Activated CD4-positive, alpha-beta T cell treated with anti-CD3 and anti-CD28 coated beads, Interleukin-2, amount 50 U/mL, for 4 hours (primary cell): ENCODE data around the gene HRC.
"Not testable (repeated sequence)": the region's sequence is repeated elsewhere in the genome, so short reads cannot be mapped to it uniquely, and the experiment has no call there.

Source experiments
- DNase-seq, 2 experiments: peaks; one replicate each; pipeline ENCODE4 v3.0.0-alpha.2; 2020

The HRC gene

DNA sequence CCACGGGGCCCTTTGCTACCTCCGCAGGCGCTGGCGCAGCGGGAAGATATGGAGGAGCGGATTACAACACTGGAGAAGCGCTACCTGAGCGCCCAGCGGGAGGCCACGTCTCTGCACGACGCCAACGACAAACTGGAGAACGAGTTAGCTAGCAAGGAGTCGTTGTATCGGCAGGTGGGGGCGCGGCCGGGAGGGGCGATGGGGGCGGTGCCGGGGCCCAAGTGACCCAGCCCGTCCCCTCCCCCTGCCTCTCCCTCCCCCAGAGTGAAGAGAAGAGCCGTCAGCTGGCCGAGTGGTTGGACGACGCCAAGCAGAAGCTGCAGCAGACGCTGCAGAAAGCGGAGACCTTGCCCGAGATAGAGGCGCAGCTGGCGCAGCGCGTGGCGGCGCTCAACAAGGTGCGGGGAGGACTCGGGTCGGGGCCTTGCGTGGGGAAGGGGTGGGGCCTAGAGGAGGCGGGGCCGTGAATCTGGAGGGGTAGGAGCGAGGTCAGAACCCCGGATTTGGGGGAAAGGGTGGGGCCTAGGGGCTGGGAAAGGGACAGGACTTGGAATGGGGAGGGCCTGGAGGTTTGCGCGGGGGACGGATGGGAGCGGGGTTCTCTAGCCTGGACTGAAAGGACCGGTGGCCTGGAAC, 22.1 kb downstream of the HRC start:
- peak in 1 of 2 experiments; percentile 21 for DNase-seq

DNA sequence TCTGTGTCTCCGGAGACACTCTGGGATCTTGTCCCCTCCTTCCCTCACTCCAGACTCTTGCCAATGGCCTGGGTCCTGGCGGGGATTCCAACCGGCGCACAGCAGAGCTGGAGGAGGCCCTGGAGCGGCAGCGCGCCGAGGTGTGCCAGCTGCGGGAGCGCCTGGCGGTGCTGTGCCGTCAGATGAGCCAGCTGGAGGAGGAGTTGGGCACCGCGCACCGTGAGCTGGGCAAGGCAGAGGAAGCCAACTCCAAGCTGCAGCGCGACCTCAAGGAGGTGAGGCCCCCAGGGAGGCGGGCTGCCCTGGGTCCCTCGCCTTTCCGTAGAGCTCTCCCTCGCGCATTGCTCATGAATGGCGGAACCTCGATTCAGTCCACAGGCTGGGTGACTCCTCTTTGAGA, 24.9 kb downstream of the HRC start:
- no peak for DNase-seq

DNA sequence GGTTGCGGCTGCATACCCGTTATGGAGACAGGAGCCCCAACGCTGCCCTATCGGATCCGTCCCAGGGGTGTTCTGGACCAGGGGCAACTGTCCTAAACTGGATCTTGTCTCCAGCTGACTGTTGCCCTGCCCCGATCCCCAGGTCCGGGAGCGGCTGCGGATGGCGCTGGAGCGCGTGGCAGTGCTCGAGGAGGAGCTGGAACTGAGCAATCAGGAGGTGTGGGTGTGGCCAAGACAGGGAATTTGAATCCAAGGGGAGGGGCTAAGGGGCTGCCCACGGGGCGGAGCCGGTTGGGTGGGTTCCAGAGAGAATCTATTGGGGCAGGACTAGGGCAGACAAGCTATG, 26.0 kb downstream of the HRC start:
- no peak for DNase-seq

DNA sequence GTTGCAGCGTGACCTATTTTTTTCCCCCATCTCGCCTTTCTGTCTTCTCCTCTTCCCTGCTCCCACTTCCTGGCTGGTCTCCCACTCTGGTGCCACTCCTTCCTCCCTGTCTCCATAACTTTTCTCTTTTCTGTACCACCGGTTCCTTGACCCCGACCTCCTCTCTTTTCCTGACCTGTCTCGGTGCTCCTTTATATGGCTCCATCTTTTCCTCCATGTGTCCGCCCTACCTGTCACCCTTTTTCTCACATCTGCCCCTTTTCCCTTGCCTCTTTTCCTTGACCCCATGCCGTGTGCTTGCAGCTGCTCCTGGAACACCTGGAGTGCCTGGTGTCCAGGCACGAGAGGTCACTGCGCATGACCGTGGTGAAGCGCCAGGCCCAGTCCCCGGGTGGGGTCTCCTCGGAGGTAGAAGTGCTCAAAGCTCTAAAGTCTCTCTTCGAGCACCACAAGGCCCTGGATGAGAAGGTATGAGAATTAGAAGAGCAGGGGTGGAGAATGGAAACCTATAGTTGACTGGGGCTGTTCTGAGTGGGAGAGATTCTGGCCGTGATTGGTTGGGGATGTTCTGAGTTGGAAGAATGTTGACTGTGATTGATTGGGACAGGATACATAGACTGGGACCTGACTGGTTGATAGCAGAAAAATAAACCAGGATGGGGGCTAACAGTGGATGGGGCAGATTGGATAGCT, 26.5 kb downstream of the HRC start:
- DNase-seq: no peak

DNA sequence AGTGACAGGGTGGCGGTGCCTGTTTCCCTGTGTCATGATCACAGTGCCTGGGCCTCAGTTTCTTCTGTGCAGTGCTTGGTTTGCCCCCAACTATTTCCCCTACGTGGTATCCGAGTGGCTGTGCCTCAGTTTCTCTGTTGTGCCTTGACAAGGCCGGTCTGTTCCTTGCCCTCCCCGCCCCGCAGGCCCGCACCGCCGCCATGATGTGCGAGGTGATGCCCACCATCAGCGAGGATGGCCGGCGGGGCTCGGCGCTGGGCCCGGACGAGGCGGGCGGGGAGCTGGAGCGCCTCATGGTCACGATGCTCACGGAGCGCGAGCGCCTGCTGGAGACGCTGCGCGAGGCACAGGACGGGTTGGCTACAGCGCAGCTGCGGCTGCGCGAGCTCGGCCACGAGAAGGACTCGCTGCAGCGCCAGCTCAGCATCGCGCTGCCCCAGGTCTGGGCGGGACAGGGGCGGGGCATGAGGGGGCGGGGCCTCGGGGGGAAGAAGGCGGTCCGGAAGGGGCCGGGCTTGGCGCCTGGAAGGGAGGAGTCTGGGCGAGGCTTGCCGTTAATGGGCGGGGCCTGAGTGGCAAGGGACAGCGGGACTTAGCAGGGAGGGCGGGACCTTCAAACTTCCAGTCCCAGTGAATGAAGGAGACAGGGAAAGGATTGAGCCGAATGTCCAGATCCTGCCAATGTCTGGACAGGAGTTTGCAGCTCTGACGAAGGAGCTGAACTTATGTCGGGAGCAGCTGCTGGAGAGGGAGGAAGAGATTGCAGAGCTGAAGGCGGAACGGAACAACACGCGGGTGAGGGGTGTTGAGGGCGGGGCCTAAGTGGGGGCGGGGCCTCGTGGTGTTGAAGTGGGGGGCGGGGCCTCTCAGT, 27.3 kb downstream of the HRC start:
- DNase-seq: peak; percentile 90 to 91

DNA sequence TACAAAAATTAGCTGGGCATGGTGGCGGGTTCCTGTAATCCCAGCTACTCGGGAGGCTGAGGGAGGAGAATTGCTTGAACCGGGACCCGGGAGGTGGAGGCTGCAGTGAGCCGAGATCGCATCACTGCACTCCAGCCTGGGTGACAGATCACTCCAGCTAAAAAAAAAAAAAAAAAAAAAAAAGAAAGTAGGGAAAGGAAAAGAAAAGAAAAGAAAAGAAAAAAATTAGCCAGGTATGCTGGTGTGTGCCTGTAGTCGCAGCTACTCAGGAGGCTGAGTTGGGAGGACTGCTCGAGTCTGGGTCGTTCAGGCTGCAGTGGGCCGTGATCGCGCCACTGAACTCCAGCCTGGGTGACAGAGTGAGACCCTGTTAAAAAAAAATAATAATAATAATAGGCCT, 28.0 kb downstream of the HRC start:
- not testable (repeated sequence) for DNase-seq

DNA sequence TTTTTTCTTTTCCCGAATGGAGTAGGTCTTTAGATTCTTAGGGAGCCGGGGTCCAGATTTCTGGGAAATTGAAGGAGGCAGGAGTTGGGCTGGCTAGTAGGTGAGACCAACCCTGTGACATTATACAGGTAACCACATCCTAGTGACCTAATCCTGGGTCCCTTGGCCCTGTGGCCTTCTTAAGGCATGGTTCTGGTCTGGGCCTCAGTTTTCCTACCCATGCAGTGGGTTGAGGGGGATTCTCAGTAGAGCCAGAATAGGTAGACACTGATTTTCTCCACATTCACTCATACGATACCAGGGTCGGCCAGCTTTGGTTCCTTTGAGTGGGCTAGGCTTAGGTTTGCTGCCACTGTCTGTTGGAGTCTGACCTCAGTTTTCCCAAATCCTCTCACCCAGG, 28.6 kb downstream of the HRC start:
- DNase-seq: no peak

DNA sequence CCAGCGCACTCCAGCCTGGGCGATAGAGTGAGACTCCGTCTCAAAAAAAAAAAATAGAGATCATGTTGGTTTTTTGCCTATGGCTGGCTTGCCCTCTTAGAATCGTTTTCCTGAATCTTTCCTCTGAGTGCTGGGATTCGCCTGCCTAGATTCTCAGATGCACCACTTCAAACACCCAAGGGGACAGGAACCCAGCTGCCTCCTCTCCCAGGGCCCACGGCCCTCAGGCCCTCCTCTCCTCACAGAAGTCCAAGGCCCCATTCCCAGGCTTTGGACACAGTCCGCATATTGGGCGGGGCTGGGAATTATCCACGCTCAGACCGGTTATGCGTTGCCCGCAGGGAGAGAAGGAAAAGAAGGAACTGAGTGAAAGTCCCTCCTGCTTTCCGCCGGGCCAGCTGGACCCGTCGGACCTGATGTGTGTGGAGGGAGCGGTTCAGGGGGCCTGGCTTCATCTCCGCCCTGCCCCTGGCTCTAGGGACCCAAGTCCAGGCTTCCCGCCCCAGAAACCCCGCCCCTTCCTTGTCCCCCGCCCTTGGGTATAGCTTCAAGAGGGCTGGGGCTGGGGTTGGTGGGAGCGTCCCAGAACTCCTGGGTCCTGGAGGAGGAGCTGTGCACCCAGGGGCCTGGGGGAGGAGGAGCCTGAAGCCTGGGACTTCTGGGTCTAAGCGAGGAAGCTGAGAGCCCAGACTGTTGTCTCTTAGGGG, 30.0 kb downstream of the HRC start:
- no peak for DNase-seq

DNA sequence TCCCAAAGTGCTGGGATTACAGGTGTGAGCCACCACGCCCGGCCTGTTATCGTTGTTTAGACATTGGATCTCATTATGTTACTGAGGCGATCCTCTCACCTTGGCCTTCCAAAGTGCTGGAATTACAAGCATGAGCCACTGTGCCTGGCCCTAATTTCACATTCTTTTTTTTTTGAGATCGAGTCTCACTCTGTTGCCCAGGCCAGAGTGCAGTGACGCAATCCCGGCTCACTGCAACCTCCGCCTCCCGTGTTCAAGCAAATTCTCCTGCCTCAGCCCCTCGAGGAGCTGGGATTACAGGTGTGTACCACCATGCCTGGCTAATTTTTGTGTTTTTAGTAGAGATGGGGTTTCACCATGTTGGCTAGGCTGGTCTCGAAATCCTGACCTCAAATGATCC, 31.9 kb downstream of the HRC start:
- not testable (repeated sequence) for DNase-seq

DNA sequence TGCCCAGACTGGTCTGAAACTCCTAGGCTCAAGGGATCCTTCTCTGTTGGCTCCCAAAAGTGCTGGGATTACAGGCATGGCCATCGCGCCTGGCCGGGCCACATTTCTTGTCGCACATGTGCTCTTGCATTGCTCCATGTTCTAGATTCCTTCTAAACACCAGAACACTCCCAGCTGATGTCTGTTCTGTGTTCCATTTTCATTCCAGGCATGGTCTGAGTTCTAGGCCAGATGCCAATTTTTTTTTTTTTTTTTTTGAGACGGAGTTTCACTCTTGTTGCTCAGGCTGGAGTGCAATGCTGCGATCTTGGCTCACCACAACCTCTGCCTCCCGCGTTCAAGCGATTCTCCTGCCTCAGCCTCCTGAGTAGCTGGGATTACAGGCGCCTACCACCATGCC, 33.4 kb downstream of the HRC start:
- DNase-seq: not testable (repeated sequence)

DNA sequence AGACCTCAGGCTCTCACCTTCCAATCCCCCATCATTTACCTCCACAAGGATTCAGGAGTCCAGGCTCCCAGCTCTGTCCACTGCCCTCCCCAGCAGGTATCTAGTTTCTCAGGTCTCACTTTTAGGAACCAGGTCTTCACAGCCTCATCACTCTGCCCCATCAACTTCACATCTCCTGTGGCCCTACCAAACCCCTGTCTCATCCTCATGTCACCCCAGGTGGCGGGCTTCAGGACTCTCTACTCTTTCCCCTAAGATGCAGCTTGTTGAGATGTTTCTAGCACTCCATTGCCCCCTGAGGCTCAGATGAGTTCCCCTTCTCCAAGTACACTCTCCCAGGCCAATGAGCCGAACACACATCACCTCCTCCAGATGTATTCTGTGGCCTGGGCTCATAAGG, 34.3 kb downstream of the HRC start:
- no peak for DNase-seq

DNA sequence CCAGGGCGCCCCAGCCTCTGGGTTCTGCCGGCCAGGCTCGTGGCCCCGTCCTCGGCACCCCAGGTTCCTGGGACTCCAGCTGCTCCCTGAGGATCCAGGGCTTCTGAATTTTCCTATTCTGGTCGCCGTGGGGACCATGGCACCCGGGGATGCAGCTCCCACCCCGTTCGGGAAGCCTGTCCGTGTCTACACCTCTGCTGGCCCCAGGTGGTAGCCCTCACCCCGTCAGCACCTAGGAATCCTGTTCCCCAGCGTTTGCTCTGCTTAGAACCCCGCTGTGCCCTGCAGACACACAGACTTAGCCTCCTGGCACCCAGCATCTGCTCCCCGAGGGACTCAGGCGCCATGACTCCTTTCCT, 34.9 kb downstream of the HRC start:
- no peak for DNase-seq

DNA sequence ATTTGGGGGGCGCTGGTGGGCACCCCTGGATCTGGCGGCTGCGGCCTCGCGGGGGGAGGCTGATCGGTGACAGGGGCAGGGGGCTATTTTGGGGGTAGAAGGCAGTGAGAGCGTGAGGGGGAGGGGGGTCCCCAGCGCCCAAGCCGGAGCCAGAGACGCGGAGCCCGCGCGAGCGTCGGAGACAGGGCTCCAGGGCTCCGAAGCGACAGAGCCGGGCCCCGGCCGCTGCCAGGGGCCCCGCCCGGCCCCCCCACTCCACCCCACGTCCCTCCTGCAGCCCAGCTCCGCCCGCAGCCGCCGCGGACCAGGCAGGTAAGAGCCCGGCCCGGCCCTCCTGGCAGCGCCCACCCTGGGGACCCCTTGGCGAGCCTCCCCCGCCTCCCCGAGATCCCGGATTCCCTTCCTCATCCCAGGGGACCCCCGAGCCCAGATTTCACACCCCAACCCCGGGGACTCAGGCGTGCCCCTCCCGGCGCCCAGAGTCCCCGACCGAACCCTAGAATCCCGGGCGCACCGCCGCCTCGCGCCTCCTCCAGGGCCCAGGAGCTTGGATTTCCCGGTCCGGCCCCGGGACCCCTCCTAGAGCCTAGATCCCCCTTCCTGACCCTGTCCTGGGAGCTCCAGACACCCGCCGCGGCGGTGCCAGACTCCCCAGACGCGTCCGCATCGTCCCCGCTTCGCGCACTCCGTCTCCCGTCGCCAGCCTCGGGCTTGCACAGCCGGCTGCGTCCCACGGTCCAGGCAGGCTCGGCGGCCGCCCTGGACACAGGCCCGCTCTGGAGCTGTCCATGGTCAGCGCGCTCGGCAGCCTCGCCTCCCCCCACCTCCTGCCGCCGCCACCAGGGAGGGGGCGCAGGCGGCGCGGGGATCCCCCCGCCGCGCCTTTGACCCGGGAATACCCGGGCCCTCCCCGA, 35.5 kb downstream of the HRC start, which contains the start of gene PPFIA3:
PPFIA3 (plus strand) TSS at position 134 of the 914 bp plus-strand sequence. CDS start 8,330 bp downstream, outside the sequence.
- DNase-seq: no peak

DNA sequence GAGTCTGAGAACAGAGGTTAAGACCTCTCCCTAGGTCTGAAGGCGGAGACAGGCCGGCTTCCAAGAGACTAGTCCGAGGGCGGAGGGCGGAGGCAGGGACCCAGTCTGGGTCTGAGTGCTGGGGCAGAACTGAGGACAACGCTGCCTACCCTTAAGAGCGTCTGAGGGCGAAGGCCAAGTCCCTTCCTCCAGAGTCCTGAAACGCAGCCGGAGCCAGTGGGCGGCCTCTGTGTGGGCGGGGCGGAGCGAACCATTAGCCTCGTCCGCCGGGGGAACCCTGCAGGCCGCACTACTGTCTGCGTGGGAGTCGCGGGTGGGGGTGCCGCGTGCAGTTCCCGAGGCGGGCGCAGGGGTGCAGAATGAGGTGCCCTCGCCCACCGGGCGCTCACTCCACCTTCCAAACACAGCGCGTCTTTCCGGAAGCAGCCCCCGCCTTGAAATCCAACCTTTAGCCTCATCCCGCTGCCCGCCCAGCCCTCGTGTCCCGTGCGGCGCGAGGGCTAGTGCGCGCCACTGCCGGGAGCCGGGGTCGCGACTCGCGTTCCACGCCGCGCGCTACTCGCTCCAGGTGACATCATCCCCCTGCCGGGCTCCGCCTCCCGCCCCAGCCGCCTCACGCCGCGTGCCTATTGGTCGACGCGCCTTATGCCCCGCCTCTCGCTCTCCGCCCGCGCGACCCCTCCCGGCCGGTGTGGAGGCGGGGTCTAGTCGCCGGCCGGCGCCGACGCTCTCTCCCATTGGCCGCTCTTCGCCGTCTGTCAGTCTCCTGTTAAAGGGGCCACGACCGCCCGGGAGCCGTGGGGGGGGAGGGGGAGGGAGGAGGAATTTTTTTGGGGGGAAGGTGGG, 36.4 kb downstream of the HRC start, which contains the start of gene C19orf73:
C19orf73 (minus strand) TSS at position 579 of the 846 bp plus-strand sequence; CDS start at position 458, 121 bp downstream.
- peak; percentile 93 to 95 for DNase-seq

DNA sequence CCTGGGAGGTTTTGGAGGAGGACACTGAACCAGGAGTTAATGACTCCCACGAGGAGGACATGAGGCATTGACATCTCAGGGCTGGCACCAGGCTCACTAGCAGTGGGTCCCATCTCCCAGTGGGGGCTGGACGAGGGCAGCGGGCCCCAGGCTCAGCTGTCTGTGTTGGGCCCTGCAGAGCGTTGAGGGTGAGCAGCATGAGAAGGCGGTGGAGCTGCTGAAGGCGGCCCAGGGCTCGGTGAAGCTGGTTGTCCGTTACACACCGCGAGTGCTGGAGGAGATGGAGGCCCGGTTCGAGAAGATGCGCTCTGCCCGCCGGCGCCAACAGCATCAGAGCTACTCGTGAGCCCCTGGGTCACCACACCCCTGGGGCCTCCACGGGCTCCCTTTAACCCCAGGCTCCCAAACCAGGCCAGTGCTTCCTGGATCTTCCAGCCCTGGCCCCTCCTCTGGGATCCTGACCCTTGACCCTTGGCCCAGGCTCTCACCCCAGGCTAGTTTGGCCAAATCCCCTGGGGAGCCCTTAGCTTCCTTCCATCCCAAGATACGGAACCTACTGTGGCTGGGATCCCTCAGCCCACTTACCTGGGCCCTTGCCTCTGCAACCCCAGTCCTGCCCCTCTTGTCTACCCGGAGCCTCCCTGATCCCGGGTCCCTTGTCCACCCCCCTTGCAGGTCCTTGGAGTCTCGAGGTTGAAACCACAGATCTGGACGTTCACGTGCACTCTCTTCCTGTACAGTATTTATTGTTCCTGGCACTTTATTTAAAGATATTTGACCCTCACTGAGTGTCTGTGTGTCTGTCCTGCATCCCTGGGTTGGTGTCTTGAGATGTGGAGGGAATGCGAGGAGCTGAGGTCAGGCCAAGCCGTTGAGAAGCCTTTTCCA, 37.3 kb downstream of the HRC start:
- DNase-seq: no peak

DNA sequence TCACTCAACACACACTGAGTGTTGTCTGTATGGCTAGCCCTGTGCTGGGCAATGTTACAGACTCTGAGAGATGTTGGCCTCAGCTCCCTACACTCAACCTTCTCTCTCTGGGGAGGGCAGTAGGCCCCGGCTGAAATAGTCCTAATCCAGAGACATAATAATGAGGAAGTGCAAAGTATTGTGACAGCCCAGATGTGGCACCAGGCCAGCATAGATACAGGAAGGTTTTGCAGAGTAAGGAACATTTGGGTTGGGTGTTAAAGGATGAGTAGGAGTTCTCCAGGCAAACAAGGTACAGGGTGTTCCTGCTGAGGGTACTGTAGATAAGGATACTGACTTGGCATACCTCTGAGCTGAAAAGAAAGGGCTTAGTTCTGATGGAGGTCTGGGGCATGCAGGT, 38.7 kb downstream of the HRC start:
- DNase-seq: no peak

DNA sequence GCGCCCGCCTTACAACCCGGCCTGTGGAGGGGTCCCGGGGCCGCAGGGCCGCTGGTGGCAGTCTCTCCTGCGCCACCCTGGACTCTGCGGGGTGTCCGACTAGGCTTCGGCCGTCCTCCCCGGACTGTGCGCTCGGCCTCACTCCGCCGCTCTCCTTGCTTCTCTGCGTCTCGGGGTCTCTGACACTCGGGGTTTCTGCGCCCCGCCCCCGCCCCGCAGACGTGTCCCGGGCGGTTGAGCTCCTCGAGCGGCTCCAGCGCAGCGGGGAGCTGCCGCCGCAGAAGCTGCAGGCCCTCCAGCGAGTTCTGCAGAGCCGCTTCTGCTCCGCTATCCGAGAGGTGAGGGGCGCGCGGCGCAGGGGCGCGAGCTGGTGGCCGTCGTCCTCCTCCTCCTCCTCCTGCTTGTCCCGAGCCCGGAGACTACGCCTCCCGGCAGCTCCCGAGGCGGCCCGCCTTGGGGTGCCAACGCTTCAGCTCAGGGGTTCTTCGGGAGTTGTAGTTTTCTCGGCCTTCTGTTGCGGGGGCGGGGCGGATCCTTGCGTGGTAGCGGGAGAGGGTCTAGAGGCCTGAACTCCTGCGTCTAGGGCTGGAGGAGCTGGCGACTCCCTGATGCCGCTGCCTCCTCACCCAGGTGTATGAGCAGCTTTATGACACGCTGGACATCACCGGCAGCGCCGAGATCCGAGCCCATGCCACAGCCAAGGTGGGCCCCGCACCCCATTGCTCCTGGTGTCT, 40.4 kb downstream of the HRC start:
- peak; percentile 42 to 54 for DNase-seq

DNA sequence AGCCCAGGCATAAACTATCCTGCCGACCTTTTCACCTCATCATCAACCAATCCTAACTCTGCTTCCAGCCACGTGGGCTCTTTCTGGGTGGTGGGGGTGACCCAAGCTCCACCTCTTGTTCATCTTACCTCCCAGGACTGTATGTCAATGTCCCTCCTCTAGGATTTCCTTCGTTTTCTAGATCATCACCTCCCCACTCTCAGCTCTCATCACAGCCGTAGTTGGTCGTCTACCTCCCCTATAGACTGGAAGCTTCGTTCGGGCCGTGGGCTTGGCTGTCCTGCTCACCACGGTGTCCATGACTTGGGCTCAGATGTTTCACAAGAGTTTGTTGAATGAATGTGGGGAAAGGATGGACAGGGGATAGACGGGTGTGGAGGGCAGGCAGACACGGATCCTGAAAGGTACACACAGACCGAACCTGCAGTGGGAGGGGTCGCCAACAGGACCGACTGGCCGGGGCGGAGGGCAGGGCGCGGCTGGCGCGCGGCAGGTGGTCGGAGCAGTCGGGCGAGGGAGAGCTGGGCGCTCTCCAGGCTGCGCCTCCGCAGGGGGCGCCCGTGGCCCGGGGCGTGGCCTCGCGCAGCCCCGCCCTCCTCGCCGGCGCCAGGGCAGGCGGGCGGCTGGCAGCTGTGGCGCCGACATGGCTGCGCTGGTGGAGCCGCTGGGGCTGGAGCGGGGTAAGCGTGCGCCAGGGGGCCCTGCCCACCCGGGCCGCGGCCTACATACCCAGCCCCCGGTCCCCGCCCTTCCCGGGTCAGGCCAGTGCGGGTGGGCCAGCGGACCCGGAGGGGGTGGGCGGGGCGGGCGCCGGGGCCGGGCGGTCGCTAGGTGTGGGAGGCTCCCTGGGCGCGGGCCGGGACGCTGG, 41.2 kb downstream of the HRC start, which contains the start of gene LIN7B:
LIN7B (plus strand) TSS at position 609 of the 868 bp plus-strand sequence; CDS start at position 644, 35 bp downstream.
- peak; percentile 53 to 55 for DNase-seq
